ENCODE data around the gene OR2T6.

The OR2T6 gene

GRCh38 chr1:248393050-248393449 is 17.5 kb downstream of the OR2T6 start:
- TF ChIP-seq CEBPB (IDR thresholded peaks at IDR 0.05) (no peak), YY1 (IDR thresholded peaks at IDR 0.05; ENCODE audit: low read depth) (no peak), CREB1 (IDR thresholded peaks at IDR 0.05; ENCODE audit: low read depth) (no peak), MAX (IDR thresholded peaks at IDR 0.05) (no peak), NFIC (IDR thresholded peaks at IDR 0.05) (no peak), TEAD4 (IDR thresholded peaks at IDR 0.05) (no peak), REST (IDR thresholded peaks at IDR 0.05; ENCODE audit: low read depth) (no peak), RAD21 (IDR thresholded peaks at IDR 0.05; ENCODE audit: low read depth) (no peak), ZBTB7A (IDR thresholded peaks at IDR 0.05; ENCODE audit: low read depth) (no peak), EP300 (IDR thresholded peaks at IDR 0.05; ENCODE audit: borderline replicate concordance) (no peak), TAF1 (IDR thresholded peaks at IDR 0.05; ENCODE audit: low read depth) (no peak), EGR1 (IDR thresholded peaks at IDR 0.05) (no peak), TCF12 (IDR thresholded peaks at IDR 0.05; ENCODE audit: low read depth) (no peak), FOXM1 (IDR thresholded peaks at IDR 0.05; ENCODE audit: borderline replicate concordance, low read depth) (no peak), USF1 (IDR thresholded peaks at IDR 0.05) (no peak)

- no peak for TF ChIP-seq MAX (IDR thresholded peaks at IDR 0.05)
- TF ChIP-seq EP300 (IDR thresholded peaks at IDR 0.05; ENCODE audit: borderline replicate concordance) = no peak
- no peak for TF ChIP-seq EGR1 (IDR thresholded peaks at IDR 0.05)
- TF ChIP-seq TEAD4 (IDR thresholded peaks at IDR 0.05) = no peak
- TF ChIP-seq USF1 (IDR thresholded peaks at IDR 0.05) = no peak
- TF ChIP-seq TCF12 (IDR thresholded peaks at IDR 0.05; ENCODE audit: low read depth) = no peak
- no peak for TF ChIP-seq CEBPB (IDR thresholded peaks at IDR 0.05)
- TF ChIP-seq TAF1 (IDR thresholded peaks at IDR 0.05; ENCODE audit: low read depth) = no peak
Measured at GRCh38 chr1:248402748-248403147, 27.2 kb downstream of the OR2T6 start, which contains the start of gene OR2T1. Gene OR2T1 (plus strand): TSS chr1:248403048. CDS start chr1:248406148, 3,100 bp downstream.

GRCh38 chr1:248404024-248404423 is 28.5 kb downstream of the OR2T6 start:
- TF ChIP-seq TAF1 (IDR thresholded peaks at IDR 0.05; ENCODE audit: low read depth) = no peak
- no peak for TF ChIP-seq RAD21 (IDR thresholded peaks at IDR 0.05; ENCODE audit: low read depth)
- TF ChIP-seq CEBPB (IDR thresholded peaks at IDR 0.05) = no peak
- no peak for TF ChIP-seq REST (IDR thresholded peaks at IDR 0.05; ENCODE audit: low read depth)
- no peak for TF ChIP-seq EP300 (IDR thresholded peaks at IDR 0.05; ENCODE audit: borderline replicate concordance)
- no peak for TF ChIP-seq NFIC (IDR thresholded peaks at IDR 0.05)
- TF ChIP-seq TEAD4 (IDR thresholded peaks at IDR 0.05) = no peak
- no peak for TF ChIP-seq USF1 (IDR thresholded peaks at IDR 0.05)
- TF ChIP-seq CREB1 (IDR thresholded peaks at IDR 0.05; ENCODE audit: low read depth) = no peak

GRCh38 chr1:248406721-248407692 is 31.5 kb downstream of the OR2T6 start:
- TF ChIP-seq ZBTB7A (IDR thresholded peaks at IDR 0.05; ENCODE audit: low read depth) = no peak
- TF ChIP-seq USF1 (IDR thresholded peaks at IDR 0.05) = no peak
- no peak for TF ChIP-seq RAD21 (IDR thresholded peaks at IDR 0.05; ENCODE audit: low read depth)
- no peak for TF ChIP-seq EP300 (IDR thresholded peaks at IDR 0.05; ENCODE audit: borderline replicate concordance)
- no peak for TF ChIP-seq TCF12 (IDR thresholded peaks at IDR 0.05; ENCODE audit: low read depth)
- no peak for TF ChIP-seq CEBPB (IDR thresholded peaks at IDR 0.05)

- no peak for TF ChIP-seq MAX (IDR thresholded peaks at IDR 0.05)
- TF ChIP-seq TEAD4 (IDR thresholded peaks at IDR 0.05) = no peak
- TF ChIP-seq EGR1 (IDR thresholded peaks at IDR 0.05) = no peak
- TF ChIP-seq CEBPB (IDR thresholded peaks at IDR 0.05) = no peak
- no peak for TF ChIP-seq NFIC (IDR thresholded peaks at IDR 0.05)
- TF ChIP-seq TAF1 (IDR thresholded peaks at IDR 0.05; ENCODE audit: low read depth) = no peak
- no peak for TF ChIP-seq YY1 (IDR thresholded peaks at IDR 0.05; ENCODE audit: low read depth)
Measured at GRCh38 chr1:248416226-248416625, 40.7 kb downstream of the OR2T6 start.

Data from Ishikawa (cell line).